MCF 10A (cell line): ENCODE data around the gene EPB41L1. TPM values are rescaled to one million over a fixed set of nuclear protein-coding genes. Genes with fewer than 3 reads are reported as not detected.

Experiments used
- BruUV-seq: library from RNA; stranded (reverse); fragments of 400-500 nt; replicated peaks from 2 replicates; lab custom pipeline; 2021; lab: Mats Ljungman, UMichigan
- CTCF ChIA-PET: fragments of 300-600 bp; sonication (Branson Sonifier 250); formaldehyde crosslinking; extraction: SDS; loops from one replicate; lab custom pipeline; 2021; ENCODE audit warnings: antibody characterized with exemption, inconsistent platforms; lab: Yijun Ruan, JAX
- POLR2A ChIA-PET: fragments of 300-600, 350-650 bp; sonication (Branson Sonifier 250); formaldehyde crosslinking; extraction: SDS; loops from one replicate; lab custom pipeline; 2020; ENCODE audit warnings: antibody characterized with exemption, inconsistent platforms; lab: Yijun Ruan, JAX
- DNase-seq: peaks from one replicate; pipeline ENCODE4 v3.0.0-alpha.2; 2018; ENCODE audit not compliant: unreplicated experiment
- H3K27ac Mint-ChIP-seq: one replicate; pipeline ENCODE4 v1.8.0; 2022; ENCODE audit warnings: mild to moderate bottlenecking, low read depth, mixed read lengths; ENCODE audit not compliant: unreplicated experiment
- H3K27me3 Mint-ChIP-seq: one replicate; pipeline ENCODE4 v1.8.0; 2022; ENCODE audit warnings: mixed read lengths; ENCODE audit not compliant: insufficient read depth, unreplicated experiment
- H3K36me3 Mint-ChIP-seq: one replicate; pipeline ENCODE4 v1.8.0; 2022; ENCODE audit warnings: mild to moderate bottlenecking, moderate library complexity, mixed read lengths; ENCODE audit not compliant: insufficient read depth, unreplicated experiment
- H3K4me1 Mint-ChIP-seq: one replicate; pipeline ENCODE4 v1.8.0; 2022; ENCODE audit warnings: mixed read lengths; ENCODE audit not compliant: insufficient read depth, unreplicated experiment
- H3K4me3 Mint-ChIP-seq: one replicate; pipeline ENCODE4 v1.8.0; 2022; ENCODE audit warnings: mild to moderate bottlenecking, moderate library complexity, mixed read lengths; ENCODE audit not compliant: unreplicated experiment
- H3K9me3 Mint-ChIP-seq: one replicate; pipeline ENCODE4 v1.8.0; 2022; ENCODE audit warnings: mixed read lengths; ENCODE audit not compliant: unreplicated experiment
- CTCF ChIP-seq: fragments of 200-600 bp; IDR thresholded peaks from one replicate; pipeline ENCODE4 v1.8.0; 2022; ENCODE audit warnings: antibody characterized with exemption, mild to moderate bottlenecking; ENCODE audit not compliant: unreplicated experiment
- intact Hi-C: fragments of 100-400 bp; cut with micrococcal nuclease; formaldehyde crosslinking; loops from 2 replicates; pipeline ENCODE4 v1.14.1; 2022
- total RNA-seq: library from RNA; stranded (reverse); gene quantifications from 2 replicates; pipeline ENCODE4 v1.2.3, GENCODE V29; 2022

EPB41L1 gene
- total RNA-seq, 1 experiment from 2014 or later: 10.1 TPM

GRCh38 chr20:36125097-36125496 lies 29.4 kb upstream of the EPB41L1 start:
- Mint-ChIP-seq H3K4me1 (peaks cover under 1% of the 10 kb centered on the region), H3K4me3 (no peak overlapping the region), H3K27ac (no peak overlapping the region), H3K9me3 (no peaks in the 10 kb centered on the region), H3K36me3 (no peaks in the 10 kb centered on the region), H3K27me3 (no peaks in the 10 kb centered on the region)
- no peak for TF ChIP-seq CTCF
- intact Hi-C loops: no loop called here
- ChIA-PET POLR2A (interaction anchor here (0.9 to 1.2 kb wide), 2 partner anchors 8 to 10 kb away, joined by 4 read pairs; no protein-coding TSS in a partner anchor), CTCF (interaction anchor here (0.6 to 27.0 kb wide), 4 partner anchors 13 to 583 kb away, joined by 3 to 705 read pairs (median 18); partner anchors contain the start of gene ERGIC3)
- no peak for DNase-seq
- no TSS peak for BruUV-seq

- no peak for DNase-seq
- no TSS peak for BruUV-seq
- TF ChIP-seq CTCF: no peak
- ChIA-PET POLR2A (interaction anchor here (0.7 to 2.5 kb wide), 3 partner anchors 28 to 136 kb away, joined by 3 to 11 read pairs (median 3); no protein-coding TSS in a partner anchor), CTCF (interaction anchor here (0.9 to 27.0 kb wide), 7 partner anchors 11 to 173 kb away, joined by 3 to 705 read pairs (median 3); no protein-coding TSS in a partner anchor)
- Mint-ChIP-seq H3K9me3 (no peaks in the 10 kb centered on the region), H3K27ac (peak overlapping the region; percentile 32), H3K36me3 (no peaks in the 10 kb centered on the region), H3K4me3 (no peak overlapping the region), H3K4me1 (peaks cover 4% of the 10 kb centered on the region), H3K27me3 (no peaks in the 10 kb centered on the region)
- intact Hi-C loops: no loop called here
Measured at GRCh38 chr20:36126836-36127527, 27.6 kb upstream of the EPB41L1 start.

- Mint-ChIP-seq H3K36me3 (no peaks in the 10 kb centered on the region), H3K4me3 (no peak overlapping the region), H3K9me3 (no peaks in the 10 kb centered on the region), H3K27ac (no peak overlapping the region), H3K4me1 (peaks cover 4% of the 10 kb centered on the region), H3K27me3 (no peaks in the 10 kb centered on the region)
- TF ChIP-seq CTCF: no peak
- ChIA-PET CTCF (interaction anchor here (0.7 to 27.0 kb wide), 5 partner anchors 10 to 791 kb away, joined by 3 to 705 read pairs (median 3); no protein-coding TSS in a partner anchor), POLR2A (interaction anchor here (0.7 to 2.5 kb wide), 2 partner anchors 35 to 76 kb away, joined by 3 to 11 read pairs; no protein-coding TSS in a partner anchor)
- peak; percentile 51 for DNase-seq
- no TSS peak for BruUV-seq
- intact Hi-C loops: no loop called here
Measured at GRCh38 chr20:36128463-36129159, 25.9 kb upstream of the EPB41L1 start.

GRCh38 chr20:36129160-36129543 lies 25.4 kb upstream of the EPB41L1 start:
- H3K4me1 Mint-ChIP-seq: peaks cover 4% of the 10 kb centered on the region
- CTCF ChIA-PET: interaction anchor here (1.1 to 27.0 kb wide), 3 partner anchors 9 to 139 kb away, joined by 6 to 705 read pairs (median 33); no protein-coding TSS in a partner anchor
- no peak overlapping the region for H3K27ac Mint-ChIP-seq
- POLR2A ChIA-PET: interaction anchor here (1.2 kb wide), 1 partner anchor 14 kb away, joined by 3 read pairs; no protein-coding TSS in a partner anchor
- no TSS peak for BruUV-seq
- no peak for DNase-seq
- H3K36me3 Mint-ChIP-seq: no peaks in the 10 kb centered on the region
- no peak overlapping the region for H3K4me3 Mint-ChIP-seq
- no peaks in the 10 kb centered on the region for H3K9me3 Mint-ChIP-seq
- TF ChIP-seq CTCF: no peak
- intact Hi-C loops: no loop called here
- H3K27me3 Mint-ChIP-seq: no peaks in the 10 kb centered on the region
